ENCODE measurements around the gene KHDRBS1. TPM values are rescaled to one million over a fixed set of nuclear protein-coding genes. Genes with fewer than 3 reads are reported as not detected.
A peak's percentile ranks its signal among the peaks of the same experiment; 100 is the strongest.

The KHDRBS1 gene
- total and polyA plus RNA-seq, 9 of the 15 experiments (the other 6 are each of a cell fraction or from before 2014, with no cell fraction given) = 48.4 to 257 (median 114) TPM

DNA sequence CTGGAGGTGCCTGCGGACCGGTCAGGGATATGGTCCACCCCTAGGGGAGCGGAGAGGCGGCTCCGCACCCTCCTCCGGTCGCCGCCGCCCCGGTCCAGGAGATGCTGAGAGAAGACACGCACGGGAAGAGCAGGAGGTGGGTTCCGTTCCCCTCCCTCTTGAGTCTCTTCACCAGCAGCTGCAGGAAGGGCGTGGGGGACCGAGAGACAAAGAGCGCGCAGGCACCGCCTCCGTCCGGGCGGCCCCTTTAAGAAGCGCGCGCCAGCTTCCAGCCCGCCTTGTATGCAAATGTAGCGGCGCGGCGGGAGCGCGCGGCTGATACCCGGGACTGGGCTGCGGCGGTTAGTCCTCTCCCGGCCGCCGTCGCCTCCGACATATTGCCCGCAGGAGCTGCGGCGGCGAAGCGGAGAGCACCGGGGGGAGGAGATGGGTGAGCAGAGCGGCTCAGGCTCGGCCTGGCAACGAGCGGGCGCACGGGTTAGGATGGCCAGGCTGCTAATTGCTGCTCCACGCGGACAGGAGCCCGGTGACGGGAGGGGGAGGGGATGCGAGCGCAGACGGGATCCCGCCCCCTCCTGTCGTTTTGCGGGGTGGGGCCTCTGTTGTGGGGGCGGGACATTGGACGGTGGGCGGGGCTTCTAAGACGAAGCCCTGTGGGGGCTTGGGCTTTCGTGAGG, 59.1 kb downstream of the KHDRBS1 start, which contains the start of gene TMEM39B (continued):
- no peak; the same call in 1 of the 2 replicates for TF ChIP-seq ZNF740 (CRISPR knock-in tag; IDR thresholded peaks at IDR 0.05)
- TF ChIP-seq ZNF740 (tag; IDR thresholded peaks at IDR 0.05) = no peak
- no peak for TF ChIP-seq JUNB (CRISPR knock-in tag; conservative IDR thresholded peaks at IDR 0.05)
- TF ChIP-seq SRF (CRISPR knock-in tag; IDR thresholded peaks at IDR 0.05) = no peak; a peak in 1 of 4 replicates
- no peak for TF ChIP-seq MTF1 (CRISPR knock-in tag; IDR thresholded peaks at IDR 0.05; ENCODE audit: borderline replicate concordance)
- TF ChIP-seq SMARCE1 (IDR thresholded peaks at IDR 0.05) = no peak
- TF ChIP-seq MAX (CRISPR knock-in tag; IDR thresholded peaks at IDR 0.05) = peak; percentile 87
- peak; percentile 85 for TF ChIP-seq MBD2 (IDR thresholded peaks at IDR 0.05; ENCODE audit: borderline replicate concordance, low read depth)
- peak; percentile 8; the same call in 1 of the 2 replicates for TF ChIP-seq BHLHE40 (IDR thresholded peaks at IDR 0.05; ENCODE audit: low read length)
- TF ChIP-seq, protein P1, sequence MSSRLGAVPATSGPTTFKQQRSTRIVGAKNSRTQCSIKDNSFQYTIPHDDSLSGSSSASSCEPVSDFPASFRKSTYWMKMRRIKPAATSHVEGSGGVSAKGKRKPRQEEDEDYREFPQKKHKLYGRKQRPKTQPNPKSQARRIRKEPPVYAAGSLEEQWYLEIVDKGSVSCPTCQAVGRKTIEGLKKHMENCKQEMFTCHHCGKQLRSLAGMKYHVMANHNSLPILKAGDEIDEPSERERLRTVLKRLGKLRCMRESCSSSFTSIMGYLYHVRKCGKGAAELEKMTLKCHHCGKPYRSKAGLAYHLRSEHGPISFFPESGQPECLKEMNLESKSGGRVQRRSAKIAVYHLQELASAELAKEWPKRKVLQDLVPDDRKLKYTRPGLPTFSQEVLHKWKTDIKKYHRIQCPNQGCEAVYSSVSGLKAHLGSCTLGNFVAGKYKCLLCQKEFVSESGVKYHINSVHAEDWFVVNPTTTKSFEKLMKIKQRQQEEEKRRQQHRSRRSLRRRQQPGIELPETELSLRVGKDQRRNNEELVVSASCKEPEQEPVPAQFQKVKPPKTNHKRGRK (tag; IDR thresholded peaks at IDR 0.05) = no peak
- no peak for TF ChIP-seq FOXA3 (CRISPR knock-in tag; conservative IDR thresholded peaks at IDR 0.05 in 1 of 2, IDR thresholded peaks at IDR 0.05 in 1 of 2)
- TF ChIP-seq RBM14 (IDR thresholded peaks at IDR 0.05; ENCODE audit: borderline replicate concordance, insufficient read depth, low read depth, low read length) = no peak
- TF ChIP-seq KLF6 (CRISPR knock-in tag; IDR thresholded peaks at IDR 0.05; ENCODE audit: borderline replicate concordance) = 0 out of 2 replicates have a peak, but pooled peaks have one; percentile 14
- no peak for TF ChIP-seq ZNF780A (CRISPR knock-in tag; IDR thresholded peaks at IDR 0.05)
- no peak for TF ChIP-seq NR4A1 (CRISPR knock-in tag; IDR thresholded peaks at IDR 0.05)
- TF ChIP-seq NR4A1 (tag; IDR thresholded peaks at IDR 0.05) = no peak
- TF ChIP-seq RHOXF2B (CRISPR knock-in tag; conservative IDR thresholded peaks at IDR 0.05) = no peak
- peak; percentile 84 for TF ChIP-seq FOXP1 (CRISPR knock-in tag; IDR thresholded peaks at IDR 0.05)
- 0 out of 2 replicates have a peak, but pooled peaks have one; percentile 38 for TF ChIP-seq CBX1 (IDR thresholded peaks at IDR 0.05; ENCODE audit: low read depth)
- TF ChIP-seq CREB5 (CRISPR knock-in tag; IDR thresholded peaks at IDR 0.05) = no peak
- 0 out of 2 replicates have a peak, but pooled peaks have one; percentile 74 for TF ChIP-seq NBN (IDR thresholded peaks at IDR 0.05; ENCODE audit: low read depth)
- no peak for TF ChIP-seq NFXL1 (CRISPR knock-in tag; IDR thresholded peaks at IDR 0.05)
- TF ChIP-seq LARP7 (IDR thresholded peaks at IDR 0.05) = 0 out of 2 replicates have a peak, but pooled peaks have one; percentile 7
- peak; percentile 79; the same call in 1 of the 2 replicates for TF ChIP-seq ZBTB1 (CRISPR knock-in tag; IDR thresholded peaks at IDR 0.05; ENCODE audit: borderline replicate concordance, low read depth)
- TF ChIP-seq POU5F1 (IDR thresholded peaks at IDR 0.05; ENCODE audit: borderline replicate concordance, low read depth, low read length, partially characterized antibody) = peak; percentile 77

All from K562 (cell line).